Fibroblast of lung (primary cell): ENCODE results near the gene EFNA5.

Experiments used
- CTCF ChIP-seq, 2 donors: IDR thresholded peaks in 1 of 2; conservative IDR thresholded peaks in 1 of 2; 1 replicate in 1 of 2; 2 replicates in 1 of 2; pipeline ENCODE4 v1.5.1; 2011 to 2012; ENCODE audit warnings: low read length in 2 of 2, control low read depth in 1 of 2, inconsistent platforms in 1 of 2, low read depth in 1 of 2, mild to moderate bottlenecking in 1 of 2
- EZH2 ChIP-seq: IDR thresholded peaks from 2 replicates; pipeline ENCODE4 v1.5.1; 2012; ENCODE audit warnings: low read length, control low read depth, mild to moderate bottlenecking; ENCODE audit errors: missing control alignments

GRCh38 chr5:107455111-107455544 is 215.6 kb downstream of the EFNA5 start:
- TF ChIP-seq CTCF (conservative IDR thresholded peaks at IDR 0.05 in 1 of 2, IDR thresholded peaks at IDR 0.05 in 1 of 2; ENCODE audit: low read depth in 1 of 2, low read length in 2 of 2) (no peak), EZH2 (no peak)
